ENCODE data around the gene KIF13A.
"Not testable (repeated sequence)": the region's sequence is repeated elsewhere in the genome, so short reads cannot be mapped to it uniquely, and the experiment has no call there.

Gene KIF13A

GRCh38 chr6:17935188-17936149 is 52.0 kb downstream of the KIF13A start:
- no peak for DNase-seq (ENCODE audit: low read depth in 2 of 3, low spot score in 2 of 3)

GRCh38 chr6:17933716-17934115 is 53.7 kb downstream of the KIF13A start:
- no peak for DNase-seq (ENCODE audit: low read depth in 2 of 3, low spot score in 2 of 3)

- no peak for DNase-seq (ENCODE audit: low read depth in 2 of 3, low spot score in 2 of 3)
Measured at GRCh38 chr6:17932330-17932852, 55.0 kb downstream of the KIF13A start.

GRCh38 chr6:17931227-17931626 is 56.2 kb downstream of the KIF13A start:
- no peak for DNase-seq (ENCODE audit: low read depth in 2 of 3, low spot score in 2 of 3)

- DNase-seq (ENCODE audit: low read depth in 2 of 3, low spot score in 2 of 3), result no peak
Measured at GRCh38 chr6:17930321-17930993, 57.0 kb downstream of the KIF13A start.

- no peak for DNase-seq (ENCODE audit: low read depth in 2 of 3, low spot score in 2 of 3)
Measured at GRCh38 chr6:17928514-17929430, 58.7 kb downstream of the KIF13A start.

- DNase-seq (ENCODE audit: low read depth in 2 of 3, low spot score in 2 of 3), result no peak
Measured at GRCh38 chr6:17927705-17928104, 59.7 kb downstream of the KIF13A start.

- DNase-seq (ENCODE audit: low read depth in 2 of 3, low spot score in 2 of 3), result no peak
Measured at GRCh38 chr6:17923401-17923863, 64.0 kb downstream of the KIF13A start.

GRCh38 chr6:17921454-17921853 is 66.0 kb downstream of the KIF13A start:
- no peak for DNase-seq (ENCODE audit: low read depth in 2 of 3, low spot score in 2 of 3)

GRCh38 chr6:17919496-17919895 is 67.9 kb downstream of the KIF13A start:
- no peak for DNase-seq (ENCODE audit: low read depth in 2 of 3, low spot score in 2 of 3)

- DNase-seq (ENCODE audit: low read depth in 2 of 3, low spot score in 2 of 3), result no peak
Measured at GRCh38 chr6:17917837-17918763, 69.3 kb downstream of the KIF13A start.

GRCh38 chr6:17914651-17915050 is 72.8 kb downstream of the KIF13A start:
- no peak for DNase-seq (ENCODE audit: low read depth in 2 of 3, low spot score in 2 of 3)

- DNase-seq (ENCODE audit: low read depth in 2 of 3, low spot score in 2 of 3), result no peak
Measured at GRCh38 chr6:17912521-17912920, 74.9 kb downstream of the KIF13A start.

GRCh38 chr6:17911656-17912055 is 75.8 kb downstream of the KIF13A start:
- not testable (repeated sequence) for DNase-seq (ENCODE audit: low read depth in 2 of 3, low spot score in 2 of 3)

GRCh38 chr6:17910189-17910588 is 77.2 kb downstream of the KIF13A start:
- no peak for DNase-seq (ENCODE audit: low read depth in 2 of 3, low spot score in 2 of 3)

- DNase-seq (ENCODE audit: low read depth in 2 of 3, low spot score in 2 of 3), result no peak
Measured at GRCh38 chr6:17908831-17909230, 78.6 kb downstream of the KIF13A start.

- DNase-seq (ENCODE audit: low read depth in 2 of 3, low spot score in 2 of 3), result no peak
Measured at GRCh38 chr6:17907406-17908229, 79.8 kb downstream of the KIF13A start.

- DNase-seq (ENCODE audit: low read depth in 2 of 3, low spot score in 2 of 3), result no peak
Measured at GRCh38 chr6:17905611-17906592, 81.5 kb downstream of the KIF13A start.

Data from activated CD8-positive, alpha-beta memory T cell treated with anti-CD3 and anti-CD28 coated beads for 48 hours (primary cell).